HG03060 (cell line): ENCODE results near the gene ACACA.

Experiments
- ATAC-seq: cut with Tn5 transposase; IDR thresholded peaks from one replicate; pipeline ENCODE4 v1.9.1; 2021; ENCODE audit warnings: low read depth, moderate number of reproducible peaks; ENCODE audit not compliant: unreplicated experiment

The ACACA gene

DNA sequence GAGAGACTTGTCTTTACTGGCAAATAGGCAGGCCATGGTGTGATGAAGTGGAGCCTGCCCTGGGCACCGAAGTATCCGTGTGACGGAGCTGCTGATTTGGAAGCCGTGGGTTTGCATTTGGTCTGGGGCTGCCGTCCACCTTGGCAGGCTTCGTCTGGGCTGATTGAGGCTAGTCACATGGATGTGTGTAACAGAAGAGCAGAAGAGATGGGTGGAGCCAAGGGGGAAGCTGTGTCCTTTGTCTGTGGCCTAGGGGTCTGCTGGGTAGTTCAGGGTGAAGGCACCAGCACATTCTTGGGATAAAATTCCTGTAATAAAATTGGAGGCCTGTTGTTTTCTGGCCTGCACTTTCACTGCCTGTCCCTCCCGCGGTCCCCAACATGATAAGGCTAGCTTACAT is 351.7 kb downstream of the ACACA start:
- ATAC-seq, result no peak

DNA sequence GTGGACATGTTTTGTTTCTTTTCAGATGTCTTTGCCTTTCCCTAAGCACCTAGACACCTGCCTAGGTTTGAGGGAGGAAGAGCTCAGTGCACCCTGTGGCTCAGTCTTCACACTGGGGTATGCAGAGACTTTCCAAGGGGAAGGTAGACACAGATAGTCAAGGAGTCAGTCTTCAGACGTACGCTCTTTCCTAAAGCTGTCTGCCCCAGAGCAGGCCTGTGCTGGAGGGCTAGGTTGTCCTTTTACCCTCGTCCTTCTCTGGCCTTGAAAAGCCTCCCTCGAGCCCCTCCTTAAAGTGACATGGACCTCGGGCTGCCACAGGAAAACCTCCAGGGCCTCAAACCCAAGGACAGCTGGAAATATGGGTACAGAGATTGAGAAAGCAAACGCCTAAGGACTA is 354.2 kb downstream of the ACACA start:
- no peak for ATAC-seq

DNA sequence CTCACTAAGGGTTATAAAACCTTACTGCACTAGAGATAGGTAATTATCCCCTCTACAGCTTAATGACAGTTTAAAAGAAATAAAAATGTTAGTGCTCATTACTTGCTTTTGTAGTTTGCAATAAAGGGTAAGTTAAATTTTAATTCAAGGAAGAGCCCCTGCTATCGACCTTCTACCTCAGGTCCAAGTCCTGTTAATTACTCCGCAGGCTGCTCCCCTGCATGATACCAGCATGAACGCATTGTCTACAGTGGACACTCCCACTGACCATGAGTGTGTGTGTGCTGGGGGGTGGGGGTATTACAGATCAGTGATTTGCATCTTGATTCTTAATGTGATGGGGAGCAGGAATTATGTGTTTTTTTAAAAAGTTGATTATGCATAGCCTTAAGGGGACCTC is 354.8 kb downstream of the ACACA start:
- no peak for ATAC-seq

DNA sequence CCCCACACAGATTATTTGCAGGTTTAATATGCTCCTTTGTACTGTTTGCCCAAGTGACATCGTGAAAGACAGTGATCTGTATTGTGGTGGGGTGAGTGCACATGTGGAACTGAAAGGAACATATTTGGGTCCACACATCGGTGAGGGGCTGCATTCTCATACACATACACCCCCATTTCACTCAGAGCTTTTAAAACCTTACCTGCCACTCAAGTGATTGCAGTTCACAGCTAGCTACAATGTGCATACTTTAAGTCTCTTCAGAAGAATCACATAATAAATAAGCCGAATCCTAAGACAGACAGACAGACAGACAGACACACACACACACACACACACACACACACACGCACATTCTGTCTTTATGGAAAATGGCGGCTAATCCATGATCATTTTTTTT is 355.3 kb downstream of the ACACA start:
- no peak for ATAC-seq

DNA sequence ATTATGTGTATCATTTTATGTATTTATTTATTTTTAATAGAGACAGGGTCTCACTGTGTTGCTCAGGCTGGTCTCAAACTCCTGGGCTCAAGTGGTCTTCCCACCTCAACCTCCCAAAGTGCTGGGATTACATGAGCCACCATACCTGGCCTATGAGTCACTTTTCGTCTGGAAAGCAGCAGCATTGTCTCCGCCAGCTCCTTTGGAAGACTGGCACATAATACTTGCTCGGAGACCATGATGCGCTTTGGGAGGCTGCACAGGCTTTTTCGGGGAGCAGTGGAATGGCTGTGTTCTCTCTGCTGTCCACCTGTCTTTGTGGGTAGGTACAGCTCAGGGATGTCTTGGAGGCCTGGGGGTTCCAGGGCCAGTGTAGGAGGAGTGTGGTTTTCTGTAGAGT is 355.7 kb downstream of the ACACA start:
- ATAC-seq, result no peak

DNA sequence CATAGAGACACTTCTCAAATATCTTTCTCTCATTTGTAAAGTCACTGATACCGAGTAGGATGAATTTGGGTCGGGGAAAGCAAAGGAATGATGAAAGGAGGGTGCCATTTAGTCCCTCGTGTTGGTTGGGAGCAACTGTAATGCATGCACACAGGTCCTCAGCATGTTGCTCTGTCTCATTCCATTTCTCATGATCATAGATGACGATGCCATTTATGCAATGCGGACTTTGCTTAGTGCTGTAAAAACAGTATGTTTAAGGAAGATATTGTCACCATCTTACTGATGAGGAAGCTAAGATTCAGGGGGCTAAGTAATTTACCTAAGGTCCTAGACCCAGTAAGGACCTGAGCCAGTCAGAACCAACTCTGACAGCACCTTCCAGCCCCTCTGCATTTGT is 357.8 kb downstream of the ACACA start:
- ATAC-seq, result no peak

DNA sequence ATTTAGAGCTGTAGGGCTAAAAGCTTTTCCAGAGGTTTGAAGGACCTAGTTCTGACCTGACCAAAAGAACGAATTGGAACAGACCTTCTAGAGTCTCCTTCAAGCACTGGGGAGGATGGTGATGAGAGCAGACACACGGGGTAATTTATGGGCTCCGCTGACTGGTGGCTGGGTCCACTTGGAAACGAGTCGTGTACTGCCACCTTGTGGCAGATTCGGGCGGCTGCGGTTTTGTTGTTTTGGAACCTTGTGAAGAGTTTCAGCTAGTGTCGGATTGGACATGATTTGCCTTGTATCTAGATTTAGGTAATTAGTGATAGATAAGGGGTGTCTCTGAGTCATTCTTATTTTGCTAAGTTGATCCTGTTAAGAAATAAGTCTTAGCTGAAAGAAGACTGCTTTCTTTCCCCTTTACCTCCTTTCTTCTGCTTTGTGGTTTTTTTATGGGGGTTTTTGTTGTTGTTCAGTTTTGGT is 359.0 kb downstream of the ACACA start:
- no peak for ATAC-seq

DNA sequence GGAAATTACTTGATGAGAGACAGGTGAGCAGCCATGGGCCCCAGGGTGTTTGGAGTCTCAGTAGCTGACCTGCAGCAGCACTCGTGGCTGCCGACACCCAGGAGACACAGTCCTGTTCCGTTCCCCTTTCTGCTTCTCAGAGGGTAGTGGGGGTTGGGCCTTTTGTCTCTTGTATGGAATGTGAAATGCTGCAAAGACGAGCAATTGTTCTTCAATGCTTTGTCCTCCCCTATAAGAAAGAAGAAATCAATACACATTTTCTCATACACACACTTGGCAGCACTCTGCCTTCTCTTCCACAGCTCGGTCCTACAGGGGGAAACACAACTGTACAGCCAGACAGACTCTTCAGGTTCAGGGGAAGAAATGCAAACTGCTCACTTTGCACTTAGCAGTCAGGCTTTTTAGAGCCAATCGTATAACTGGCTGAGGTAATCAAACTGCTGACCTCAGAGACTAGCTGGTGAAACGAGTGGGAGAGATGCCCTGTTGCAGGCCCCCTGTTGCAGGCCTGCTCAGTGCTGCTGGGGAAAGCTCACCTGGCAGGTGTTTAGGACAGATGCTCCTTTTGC is 361.2 kb downstream of the ACACA start:
- ATAC-seq, result no peak

DNA sequence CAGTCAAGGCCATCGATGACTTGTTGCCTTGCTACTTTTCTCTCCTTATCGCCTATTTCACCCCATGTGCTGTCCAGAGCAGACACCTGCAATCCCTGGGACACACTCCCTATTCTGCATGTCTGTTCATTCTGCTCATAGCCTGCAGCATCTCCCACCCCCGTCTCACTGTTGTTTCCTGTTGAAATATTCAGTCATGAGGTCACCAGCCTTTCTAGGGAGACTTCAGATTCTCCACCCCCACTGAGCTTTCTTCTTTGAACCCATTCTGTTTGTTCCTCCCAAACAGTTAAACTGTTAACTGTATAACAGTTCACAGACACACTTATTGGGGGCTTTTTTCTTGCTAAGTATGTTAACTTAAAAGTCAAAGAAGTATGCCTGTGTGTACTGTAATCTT is 363.4 kb downstream of the ACACA start:
- no peak for ATAC-seq

DNA sequence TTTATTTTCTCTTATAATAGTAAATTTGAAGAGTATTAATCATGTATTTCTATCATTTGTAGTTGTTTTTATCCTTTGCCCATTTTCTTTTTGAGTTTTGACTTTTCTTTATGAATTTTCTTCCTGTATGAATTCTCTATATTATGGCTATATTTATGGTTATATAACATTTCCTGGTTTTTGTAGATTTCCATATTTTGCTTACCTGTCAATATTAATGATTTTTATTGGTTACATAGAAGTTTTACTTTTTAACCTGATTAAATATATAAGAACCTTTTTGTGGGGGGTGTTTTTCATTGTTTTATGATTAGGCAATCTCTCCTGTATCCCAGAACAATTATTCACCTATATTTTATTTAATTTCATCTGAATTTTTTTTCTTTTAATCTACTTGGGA is 364.7 kb downstream of the ACACA start:
- ATAC-seq, result no peak

DNA sequence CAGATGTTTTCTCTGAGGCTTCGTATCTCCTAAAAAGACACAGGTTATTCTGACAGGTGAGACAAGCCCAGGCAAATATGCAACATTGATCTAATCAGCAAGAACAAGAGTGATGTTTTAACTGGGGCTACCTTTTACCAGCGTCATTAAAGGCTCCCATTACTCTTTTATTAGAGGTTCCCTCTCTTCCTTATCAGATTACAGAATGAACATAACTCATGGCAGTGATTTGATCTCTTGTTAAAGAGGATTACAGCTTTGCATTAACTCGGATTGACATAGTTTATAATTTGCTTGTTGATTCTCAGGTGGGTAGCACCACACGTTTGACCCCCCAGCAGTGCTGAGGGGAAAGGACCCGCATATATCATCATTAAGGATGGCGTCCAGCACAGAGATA is 367.4 kb downstream of the ACACA start:
- no peak for ATAC-seq

DNA sequence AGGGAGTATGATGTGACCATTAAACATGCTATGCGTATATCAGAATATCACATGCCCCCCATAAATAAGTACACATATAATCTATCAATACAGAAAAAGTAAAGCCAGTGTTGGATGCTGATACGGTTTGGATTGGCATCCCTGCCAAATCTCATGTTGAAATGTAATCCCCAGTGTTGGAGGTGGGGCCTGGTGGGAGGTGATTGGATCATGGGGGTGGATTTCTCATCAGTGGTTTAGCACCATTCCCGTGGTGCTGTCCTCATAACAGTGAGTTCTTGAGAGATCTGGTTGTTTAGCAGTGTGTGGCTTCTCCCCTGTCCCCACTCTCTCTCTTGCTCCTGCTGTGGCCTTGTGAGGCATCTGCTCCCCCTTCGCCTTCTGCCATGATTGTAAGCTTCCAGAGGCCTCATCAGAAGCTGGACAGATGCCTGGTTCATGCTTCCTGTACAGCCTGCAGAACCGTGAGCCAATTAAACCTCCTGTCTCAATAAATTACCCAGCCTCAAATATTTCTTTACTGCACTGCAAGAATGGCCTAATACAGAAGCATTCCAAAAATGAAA is 369.0 kb downstream of the ACACA start:
- ATAC-seq, result no peak
